T-helper 9 cell (primary cell): ENCODE measurements around the gene OR56B1.

Experiments
- DNase-seq: peaks from one replicate; pipeline ENCODE4 v3.0.0-alpha.2; 2020

Gene OR56B1

DNA sequence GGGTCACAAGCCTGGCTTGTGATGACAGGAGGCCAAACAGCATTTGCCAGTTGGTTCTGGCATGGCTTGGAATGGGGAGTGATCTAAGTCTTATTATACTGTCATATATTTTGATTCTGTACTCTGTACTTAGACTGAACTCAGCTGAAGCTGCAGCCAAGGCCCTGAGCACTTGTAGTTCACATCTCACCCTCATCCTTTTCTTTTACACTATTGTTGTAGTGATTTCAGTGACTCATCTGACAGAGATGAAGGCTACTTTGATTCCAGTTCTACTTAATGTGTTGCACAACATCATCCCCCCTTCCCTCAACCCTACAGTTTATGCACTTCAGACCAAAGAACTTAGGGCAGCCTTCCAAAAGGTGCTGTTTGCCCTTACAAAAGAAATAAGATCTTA lies 843 bp downstream of the OR56B1 start:
- DNase-seq, result no peak

DNA sequence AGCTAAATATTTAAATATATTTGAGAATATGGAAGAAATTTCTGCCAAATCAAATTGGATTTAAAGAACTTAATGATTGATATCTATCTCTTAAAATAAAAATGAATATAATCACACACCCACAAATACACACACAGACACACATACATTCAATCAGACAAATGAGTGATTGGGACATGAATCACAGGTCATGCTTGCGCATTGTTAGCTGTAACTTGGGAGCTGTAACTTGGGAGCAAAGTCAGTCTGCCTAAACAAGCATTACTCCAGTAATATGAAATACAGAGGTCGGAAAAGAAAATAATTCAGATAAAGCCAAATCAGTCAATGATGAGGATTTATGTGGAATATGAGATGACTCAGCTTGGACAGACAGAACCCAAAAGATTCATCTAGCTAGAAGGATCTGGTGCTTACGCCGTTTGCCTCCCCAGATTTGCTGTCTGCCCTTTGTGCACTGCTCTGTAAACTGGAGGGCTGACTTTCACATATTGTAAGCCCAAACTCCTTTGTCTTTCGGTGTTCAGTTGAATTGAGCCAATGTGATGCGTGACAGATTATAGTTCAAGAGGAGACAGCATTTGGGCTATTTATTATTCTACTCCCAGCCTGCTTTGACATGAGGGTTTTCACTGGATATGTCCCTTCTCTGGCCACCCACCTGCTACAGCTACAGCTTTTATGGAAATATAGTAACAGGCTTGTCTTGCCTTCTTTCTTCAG lies 1.6 kb downstream of the OR56B1 start:
- no peak for DNase-seq

DNA sequence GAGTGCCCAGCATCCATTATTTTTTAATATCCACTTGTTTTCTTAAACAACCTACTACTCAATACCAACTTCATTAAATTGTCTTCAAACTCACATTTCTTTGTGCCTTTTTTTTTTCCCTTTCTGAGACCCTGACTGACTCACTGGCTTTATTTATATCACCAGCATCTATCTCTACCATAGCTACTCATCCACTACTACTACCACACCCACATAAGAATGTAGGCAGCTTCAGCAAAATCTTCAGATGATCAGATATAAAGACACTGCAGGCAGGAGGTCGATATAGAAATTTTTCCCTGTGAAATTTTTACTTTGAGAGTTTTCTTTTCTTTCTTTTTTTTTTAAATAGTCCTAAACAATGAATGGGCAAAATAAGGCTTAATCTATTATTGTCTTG lies 2.2 kb downstream of the OR56B1 start:
- no peak for DNase-seq

DNA sequence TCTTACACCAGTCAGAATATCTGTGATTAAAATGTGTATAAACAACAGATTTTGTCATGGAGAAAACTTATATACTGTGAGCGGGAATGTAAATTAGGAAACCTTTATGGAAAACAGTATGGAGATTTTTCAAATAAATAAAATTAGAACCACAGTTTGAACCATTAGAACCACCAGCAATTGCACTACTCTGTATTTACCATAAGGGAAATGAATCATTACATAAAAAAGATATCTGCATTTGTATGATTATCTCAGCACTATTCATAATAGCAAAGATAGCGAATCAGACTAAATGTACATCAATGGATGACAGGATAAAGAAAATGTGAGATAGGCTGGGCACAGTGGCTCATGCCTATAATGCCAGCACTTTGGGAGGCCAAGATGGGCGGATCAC lies 10.4 kb downstream of the OR56B1 start:
- no peak for DNase-seq

GRCh38 chr11:5749836-5750235 lies 13.6 kb downstream of the OR56B1 start:
- DNase-seq, result no peak

GRCh38 chr11:5753943-5754342 lies 17.7 kb downstream of the OR56B1 start, which contains the start of gene OR52N4:
Gene OR52N4 (plus strand): TSS chr11:5754243. CDS start chr11:5754741, 498 bp downstream.
- DNase-seq, result no peak

GRCh38 chr11:5767056-5767455 lies 30.8 kb downstream of the OR56B1 start:
- no peak for DNase-seq

DNA sequence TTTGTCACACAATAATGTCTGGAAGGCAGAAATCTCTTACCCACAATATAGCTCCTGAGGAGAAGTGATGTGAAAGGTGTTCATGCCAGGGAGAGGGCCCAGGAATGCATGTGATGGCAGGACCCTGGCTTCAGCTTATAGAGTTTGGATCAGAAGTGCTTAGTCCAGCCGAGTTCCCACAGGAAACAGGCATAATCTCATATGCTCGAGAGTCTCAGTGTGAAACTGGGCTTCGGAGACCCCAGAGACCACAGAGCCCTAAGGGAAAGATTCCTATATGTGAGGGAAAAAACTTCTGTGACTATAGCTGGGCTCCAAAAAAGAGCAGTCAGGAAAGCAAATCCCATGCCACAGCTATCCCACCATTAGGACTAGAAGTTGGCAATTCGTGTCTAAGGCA lies 47.0 kb downstream of the OR56B1 start, which contains the start of gene OR52N5:
TSS of gene OR52N5 (minus strand) at position 101 of the 400 bp plus-strand sequence. CDS start 4,721 bp downstream, outside the sequence.
- DNase-seq, result no peak
